ENCODE data around the gene ZBTB25.
A peak's percentile ranks its signal among the peaks of the same experiment; 100 is the strongest.

Gene ZBTB25

DNA sequence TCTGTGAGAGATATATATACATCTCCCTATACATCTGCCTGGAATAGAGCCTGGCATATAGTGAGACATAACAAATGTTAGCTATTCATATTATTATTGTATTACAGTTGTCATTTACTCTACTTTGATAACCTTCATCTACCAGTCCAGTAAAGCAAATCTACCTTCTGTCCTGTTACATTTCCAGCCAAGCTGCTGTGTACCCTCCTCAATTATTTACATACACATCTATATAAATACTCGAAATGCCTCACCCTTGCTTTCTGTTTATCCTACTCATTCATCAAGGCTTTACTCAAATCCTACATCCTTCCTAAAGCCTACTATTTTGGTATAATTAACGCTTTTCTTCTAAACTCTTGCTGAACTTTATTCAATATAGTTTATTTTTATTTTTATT lies 9.6 kb upstream of the ZBTB25 start:
- no peak for DNase-seq

DNA sequence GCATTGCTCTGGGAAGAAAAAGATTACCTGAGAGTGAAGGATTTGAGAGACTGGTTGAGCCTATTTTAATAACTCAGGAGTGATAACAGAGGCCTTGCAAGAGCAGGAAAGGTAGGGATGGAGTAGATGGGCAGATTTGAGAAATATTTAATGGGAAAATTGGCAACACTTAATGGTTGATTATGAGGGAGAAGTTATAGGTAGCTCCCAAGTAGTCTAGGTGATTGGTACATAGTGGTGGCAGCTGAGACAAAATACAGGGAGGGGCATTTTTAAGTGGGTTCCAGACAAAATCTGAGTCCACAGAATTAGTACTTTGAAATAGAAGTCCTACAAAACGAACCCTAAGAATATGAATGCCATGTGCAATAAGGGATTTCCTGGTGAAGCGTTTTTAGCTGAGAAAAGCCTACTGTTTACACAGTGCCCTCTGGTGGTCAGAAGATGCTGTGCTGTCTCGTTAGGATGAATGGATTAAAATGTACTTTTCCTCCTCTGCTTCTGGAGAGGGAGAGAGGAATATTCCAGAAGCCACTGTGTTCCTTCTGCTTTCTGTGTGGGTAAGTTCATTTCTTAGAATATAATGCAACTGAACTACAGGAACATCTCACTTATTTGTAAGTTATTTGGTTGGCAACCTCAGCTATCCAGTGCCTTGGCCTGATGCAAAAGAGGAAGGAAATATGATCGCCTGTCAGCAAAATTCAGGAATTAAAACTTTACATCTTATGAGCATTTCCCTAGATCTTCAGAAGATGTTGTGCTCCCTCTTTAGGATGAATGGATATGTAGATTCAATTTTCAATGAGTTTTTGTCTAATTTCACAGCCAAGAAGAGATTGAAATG lies 7.4 kb upstream of the ZBTB25 start:
- peak; percentile 68 for DNase-seq

DNA sequence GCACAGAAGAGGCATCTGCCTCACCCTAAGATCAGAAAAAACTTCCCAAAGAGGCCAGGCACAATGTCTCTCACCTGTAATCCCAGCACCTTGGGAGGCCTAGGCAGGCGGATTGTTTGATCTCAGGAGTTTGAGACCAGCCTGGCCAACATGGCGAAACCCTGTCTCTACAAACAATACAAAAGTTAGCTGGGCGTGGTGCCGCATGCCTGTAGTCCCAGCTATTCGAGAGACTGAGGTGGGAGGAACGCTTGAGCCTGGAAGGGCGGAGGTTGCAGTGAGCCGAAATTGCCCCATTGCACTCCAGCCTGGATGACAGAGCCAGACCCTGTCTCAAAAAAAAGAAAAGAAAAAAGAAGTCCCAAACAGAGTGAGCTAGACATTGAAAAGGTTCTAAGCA lies 5.4 kb upstream of the ZBTB25 start:
- no peak for DNase-seq

DNA sequence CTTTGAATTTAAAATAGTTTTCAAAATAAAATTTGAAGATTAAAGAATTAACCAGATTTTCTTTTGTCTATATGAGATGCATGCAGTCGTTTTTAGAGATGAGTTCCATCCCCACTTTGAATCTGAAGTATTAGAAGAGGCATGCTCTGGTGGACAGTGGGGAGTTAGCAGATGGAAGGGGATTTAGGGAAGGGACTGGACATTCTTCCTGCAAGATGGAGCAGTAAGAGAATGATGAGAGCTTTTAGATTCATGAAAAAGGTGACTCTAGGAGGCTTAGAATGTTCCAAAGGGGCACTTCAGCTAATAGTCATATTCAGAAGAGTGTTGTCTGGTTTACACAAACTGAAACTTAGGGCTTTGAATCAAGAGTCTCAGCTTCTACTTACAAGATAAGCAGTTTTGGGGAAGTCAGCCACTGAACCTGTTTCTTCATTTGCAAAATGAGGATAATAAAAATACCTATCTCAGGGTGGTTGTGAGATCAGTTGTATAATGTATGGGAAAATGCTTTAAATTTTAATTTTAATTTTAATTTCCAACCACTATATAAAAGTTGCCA lies 4.7 kb upstream of the ZBTB25 start:
- peak; percentile 26 for DNase-seq

DNA sequence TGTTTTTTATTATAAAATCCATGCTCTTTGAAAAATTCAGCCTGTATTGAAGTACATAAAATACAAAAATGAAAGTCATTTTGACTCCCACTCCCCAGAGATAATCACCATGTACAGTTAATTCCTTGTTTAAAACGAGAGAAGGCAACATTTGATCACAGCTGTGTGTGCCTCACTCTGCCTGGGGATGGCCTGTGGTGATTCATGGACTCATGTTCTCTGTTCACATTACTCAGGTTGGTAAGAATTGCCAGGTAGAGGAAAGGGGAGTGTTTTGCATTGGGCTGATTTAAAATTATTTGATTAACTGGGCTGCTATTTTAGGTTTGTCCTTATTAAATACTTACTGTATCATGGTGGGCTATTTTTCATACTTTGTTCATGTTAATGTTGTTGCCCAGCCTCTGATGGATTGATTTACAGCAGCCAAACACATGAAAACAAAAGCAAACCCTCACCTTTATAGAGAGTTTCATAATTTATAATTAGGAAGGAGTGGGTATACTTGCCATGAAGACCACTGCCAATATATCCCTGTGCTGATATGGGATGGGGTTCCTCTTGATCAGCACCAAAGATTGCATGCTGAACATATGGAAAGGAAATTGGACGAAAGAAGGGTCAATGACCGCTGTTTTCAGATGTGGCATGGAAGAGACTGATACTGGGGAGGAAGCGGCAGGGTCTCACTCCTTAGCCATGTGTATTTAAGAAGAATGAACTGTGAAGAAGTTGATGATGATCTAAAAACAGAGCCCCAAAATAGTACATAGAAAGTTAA lies 3.9 kb upstream of the ZBTB25 start:
- DNase-seq, result peak; percentile 17

DNA sequence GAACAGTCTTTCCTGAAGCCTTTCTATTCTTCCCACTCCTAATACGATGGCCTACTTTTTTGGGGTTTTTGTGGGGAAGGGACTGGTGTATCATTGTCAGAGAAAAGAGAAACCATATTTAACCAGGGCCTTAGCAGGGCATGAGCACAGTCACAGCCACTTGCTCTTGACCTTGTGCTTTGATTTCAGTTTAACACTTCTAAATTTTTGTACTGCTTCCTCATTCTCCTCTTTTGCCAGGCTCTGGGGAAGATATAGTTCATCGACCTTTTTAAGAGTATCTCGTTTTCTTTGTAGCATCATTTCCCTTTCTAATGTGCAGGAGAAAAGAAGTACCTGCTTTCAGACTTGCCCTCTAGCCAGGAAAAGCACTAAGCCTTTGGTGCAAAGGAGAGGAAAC lies 3.1 kb upstream of the ZBTB25 start:
- peak; percentile 10 for DNase-seq

DNA sequence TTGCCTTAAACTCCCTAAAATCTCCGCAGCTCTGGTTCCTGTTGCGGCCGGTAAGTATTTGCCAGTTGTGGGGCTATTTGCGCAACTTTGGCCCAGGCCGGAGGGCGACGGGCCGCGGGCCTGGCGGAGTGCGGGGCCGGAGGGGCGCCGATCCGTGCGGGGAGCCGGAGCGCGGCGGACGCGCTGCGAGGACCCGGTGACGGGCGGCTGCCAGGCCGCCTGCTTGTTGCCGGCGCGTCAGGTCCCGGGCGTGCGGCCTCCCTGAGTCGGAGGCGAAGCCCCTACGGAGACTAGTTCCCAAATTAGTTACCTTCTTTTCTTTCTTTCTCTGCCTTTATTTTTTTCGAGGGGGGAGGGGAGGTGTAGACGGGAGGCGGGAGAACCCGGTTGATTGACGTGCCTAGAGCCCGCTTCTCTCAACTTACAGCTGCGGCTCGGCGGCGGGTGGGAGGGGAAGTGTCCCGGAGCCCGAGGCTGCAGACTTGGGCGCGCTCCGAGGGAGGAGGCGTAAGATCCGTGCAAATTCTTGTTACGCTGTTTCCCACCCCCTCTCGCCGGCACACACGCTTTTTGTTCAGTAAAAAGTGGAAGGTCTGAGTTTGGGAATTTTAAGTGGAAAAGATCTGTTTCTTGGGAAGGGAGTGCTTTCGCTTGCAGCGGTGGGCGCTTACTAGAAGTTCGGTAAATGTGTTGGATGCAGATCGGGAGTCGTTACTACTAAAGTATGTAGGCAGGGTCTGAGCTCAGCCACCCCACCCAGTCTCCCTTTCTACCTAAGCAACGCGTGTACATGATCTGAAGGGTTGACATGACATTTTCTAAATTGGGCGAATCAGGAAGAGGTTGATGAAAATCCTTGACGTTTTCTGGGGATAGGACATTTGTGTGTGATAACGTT lies 1.5 kb upstream of the ZBTB25 start:
- peak; percentile 90 for DNase-seq

DNA sequence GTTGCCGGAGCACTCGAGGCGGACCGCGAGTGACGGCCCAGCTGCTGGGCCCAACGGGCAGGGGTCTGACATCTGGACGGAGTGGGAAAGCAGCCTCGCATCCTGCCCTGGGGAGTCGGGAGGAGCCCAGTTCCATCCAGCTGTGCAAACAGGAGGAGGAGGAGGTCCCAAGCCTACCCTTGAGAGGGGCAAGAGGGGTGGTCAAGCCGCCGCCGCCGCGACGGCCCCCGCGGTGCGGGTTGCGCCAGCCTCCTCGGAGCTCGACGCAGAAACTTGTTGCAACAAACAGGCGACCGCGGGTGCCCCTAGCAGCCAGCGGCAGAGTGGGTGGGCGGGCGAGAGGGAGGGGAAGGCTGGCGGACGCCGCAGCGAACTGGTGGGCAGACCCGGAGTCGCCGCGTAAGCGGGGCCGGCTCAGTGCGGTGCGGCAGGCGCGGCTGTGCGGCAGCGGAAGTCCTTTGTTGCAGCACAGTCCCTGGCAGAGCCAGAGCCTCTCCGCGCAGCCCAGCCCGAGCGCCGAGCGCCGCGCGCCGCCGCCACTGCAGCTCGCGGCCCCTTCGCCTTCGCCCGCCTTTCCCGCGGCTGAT lies 765 bp upstream of the ZBTB25 start, which contains the start of gene ZBTB1:
ZBTB1 (plus strand) TSS at position 461 of the 587 bp plus-strand sequence. CDS start 16,735 bp downstream, outside the sequence.
- DNase-seq, result peak; percentile 78

DNA sequence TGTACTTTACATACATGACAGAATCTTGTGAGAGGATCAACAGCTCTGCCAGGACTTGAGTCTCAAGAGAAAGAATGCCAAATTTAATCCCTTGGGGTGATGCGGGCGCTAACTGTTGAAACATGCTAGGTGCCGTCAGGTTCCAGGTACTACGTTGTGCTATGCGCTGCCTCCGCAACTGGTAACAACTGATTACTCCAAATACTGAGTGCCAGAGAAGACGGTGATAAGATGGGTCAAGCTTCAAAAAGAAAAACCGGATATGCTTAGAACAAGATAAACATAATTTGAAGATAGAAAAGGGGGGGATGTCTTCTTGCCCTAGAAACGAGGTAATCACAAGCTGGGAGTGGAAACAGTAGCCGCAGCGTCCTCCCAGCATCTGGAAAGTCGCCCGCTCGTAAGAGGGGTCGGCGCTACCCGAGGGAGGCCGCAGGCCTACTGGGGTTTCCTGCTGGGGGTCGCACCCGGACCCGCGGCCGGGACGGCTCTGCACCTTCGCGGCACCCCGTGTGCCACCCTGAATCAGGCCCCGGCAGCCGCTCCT lies 678 bp downstream of the ZBTB25 start:
- peak; percentile 34 for DNase-seq

DNA sequence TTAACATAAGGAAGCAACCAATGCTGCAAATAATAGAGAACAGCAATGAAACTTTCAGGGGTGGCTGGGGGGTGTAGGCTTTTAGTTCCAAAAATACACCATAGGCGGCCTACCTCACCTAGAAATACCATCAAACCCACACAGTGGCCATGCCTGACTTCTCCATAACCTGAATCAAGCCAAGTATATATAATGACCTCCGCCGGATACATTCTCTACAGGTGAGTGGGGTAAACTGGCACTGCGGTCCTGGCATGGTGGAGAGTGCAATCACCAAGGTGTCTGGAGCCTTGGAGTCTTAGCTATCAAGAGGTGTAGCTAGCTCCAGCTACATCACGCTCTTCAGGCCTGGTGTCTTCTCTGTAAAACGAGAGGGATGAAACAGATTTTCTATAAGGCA lies 1.2 kb downstream of the ZBTB25 start:
- DNase-seq, result peak; percentile 22

DNA sequence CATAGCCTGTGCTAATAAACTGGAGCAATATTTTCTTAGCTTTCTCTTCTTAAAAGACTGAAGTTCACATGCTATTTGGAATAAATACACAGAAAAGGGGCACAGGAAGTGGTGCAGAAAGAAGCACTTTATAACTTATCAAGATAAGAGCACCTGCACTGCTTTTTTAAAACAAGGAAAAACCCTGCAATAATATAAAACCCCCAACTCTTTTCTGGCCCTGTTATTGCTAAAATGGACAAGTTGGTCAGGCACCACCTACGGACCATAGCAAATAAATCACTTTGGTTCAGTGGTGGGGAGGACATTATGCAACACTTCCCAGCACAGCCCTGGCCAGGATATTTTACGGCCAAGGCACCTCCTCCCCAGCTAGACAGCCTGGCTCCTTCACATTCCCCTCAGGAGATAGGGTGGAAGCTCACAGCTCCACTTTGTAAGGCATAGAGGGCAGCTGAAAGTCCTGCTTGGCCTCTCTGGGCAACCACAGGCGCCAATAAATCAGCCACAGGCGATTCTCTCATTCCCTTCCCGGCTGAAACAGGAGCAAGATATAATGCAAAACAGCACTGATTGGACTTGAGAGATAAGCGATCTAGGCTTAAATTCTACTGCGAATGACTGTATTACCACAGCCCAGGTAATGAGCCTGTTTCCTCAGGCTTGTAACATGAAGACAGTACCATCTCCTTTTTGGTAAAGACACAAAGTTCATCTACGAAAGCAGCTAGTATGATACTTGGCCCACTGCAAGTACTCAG lies 2.0 kb downstream of the ZBTB25 start:
- DNase-seq, result peak; percentile 10

DNA sequence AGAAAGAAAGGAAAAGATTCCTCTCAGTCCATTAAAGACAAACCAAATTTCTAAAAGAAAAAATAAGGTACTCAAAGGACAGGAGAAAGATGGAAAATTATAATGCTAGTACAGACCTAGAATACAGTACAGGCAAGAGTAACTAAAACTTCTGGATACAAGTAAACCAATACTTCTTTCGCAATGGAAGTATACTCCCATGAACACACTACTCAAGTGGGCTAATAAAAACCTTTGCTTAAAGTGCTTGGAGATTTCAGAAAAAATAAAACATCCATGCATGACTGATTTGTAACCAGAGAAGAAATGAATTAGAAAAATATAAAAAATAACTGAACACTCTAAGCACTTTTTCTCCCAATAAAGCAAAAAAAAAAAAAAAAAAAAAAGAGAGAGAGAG lies 3.5 kb downstream of the ZBTB25 start:
- DNase-seq, result no peak

DNA sequence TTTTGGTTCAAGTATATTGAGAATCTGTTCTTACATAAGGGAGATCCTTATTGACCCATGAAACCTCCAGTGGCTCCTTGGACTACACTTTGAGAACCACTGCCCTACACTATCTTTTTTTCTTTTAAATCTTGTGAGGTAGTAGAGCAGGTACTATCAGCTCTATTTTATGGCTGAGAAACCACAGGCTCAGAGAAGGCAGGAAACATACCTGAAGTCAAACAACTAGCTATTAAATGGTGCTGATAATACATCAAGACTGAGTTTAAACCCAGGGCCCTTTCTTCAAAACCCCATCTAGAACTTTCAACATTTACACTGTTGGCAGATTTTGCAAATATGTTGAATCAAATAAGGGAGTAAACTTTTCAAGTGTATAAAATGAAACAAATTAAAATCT lies 6.9 kb downstream of the ZBTB25 start:
- DNase-seq, result no peak

DNA sequence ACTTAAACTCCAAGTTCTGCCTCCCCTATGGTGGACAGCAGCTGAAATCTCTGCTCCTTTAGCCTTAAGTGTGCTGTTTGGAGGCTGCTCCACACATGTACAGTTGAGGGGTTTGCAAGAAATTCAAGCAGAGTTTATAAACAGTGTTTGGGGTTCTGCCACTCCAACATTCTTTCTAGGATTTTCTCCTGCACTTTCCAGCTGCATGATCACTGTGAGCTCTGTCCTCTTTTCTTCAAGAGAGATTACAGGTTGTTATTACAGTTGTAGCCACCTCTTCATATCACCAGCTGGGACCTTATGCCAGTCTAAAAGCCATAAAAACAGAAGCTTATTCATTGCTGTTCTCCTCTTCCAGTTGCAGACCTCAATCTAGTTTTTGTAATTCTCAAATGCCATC lies 8.4 kb downstream of the ZBTB25 start:
- DNase-seq, result no peak

DNA sequence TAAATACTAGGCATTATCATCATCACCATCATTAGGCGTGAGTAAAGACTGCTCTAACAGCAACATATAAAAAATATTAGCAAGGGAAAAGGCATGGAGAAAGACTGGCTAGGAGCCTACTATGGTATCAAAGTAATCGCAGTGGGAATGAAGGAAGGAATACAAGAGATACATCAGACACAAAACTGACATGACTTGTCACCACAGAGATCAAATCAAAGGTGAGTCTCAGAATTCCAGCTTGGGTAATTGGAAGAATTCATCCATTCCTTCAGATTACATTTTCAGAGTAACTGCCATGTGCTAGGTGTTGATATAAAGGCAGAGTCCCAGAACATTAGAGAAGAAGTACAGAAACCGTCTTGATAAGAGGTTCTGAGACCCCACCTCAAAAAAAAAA lies 10.2 kb downstream of the ZBTB25 start:
- no peak for DNase-seq

DNA sequence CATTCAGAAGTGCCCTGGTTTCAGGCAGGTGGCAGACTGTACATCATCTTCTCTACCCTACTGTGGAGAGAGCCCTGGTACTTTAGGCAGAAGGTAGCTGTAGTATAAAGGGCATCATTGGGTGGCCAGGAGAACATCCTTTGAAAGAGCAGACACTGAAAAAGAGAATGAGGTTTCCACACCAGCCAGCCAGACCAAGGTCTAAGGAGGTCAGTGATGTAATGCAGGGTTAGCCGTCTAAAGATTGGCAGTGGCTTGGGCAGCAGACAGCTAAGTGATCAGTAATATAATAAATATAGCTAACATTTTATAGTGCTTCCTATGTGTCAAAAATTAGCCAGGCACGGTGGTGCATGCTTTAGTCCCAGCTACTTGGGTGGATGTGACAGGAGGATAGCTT lies 12.0 kb downstream of the ZBTB25 start:
- no peak for DNase-seq

DNA sequence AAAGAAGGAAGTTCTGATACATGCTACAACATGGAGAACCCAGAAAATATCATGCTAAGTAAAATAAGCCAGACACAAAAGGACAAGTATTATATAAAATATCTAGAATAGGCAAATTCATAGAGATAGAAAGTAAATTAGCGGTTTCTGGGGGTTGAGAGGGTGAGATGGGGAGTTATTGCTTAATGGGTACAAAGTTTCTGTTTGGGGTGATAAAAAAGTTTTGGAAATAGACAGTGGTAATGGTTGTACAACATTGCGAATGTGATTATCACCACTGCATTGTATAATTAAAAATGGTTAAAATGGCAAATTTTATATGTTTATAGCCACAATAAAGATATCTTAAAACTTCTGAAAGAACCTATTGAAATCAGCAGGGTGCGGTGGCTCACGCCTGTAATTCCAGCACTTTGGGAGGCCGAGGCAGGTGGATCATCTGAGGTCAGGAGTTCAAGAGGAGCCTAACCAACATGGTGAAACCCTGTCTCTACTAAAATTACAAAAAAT lies 15.0 kb downstream of the ZBTB25 start:
- no peak for DNase-seq

DNA sequence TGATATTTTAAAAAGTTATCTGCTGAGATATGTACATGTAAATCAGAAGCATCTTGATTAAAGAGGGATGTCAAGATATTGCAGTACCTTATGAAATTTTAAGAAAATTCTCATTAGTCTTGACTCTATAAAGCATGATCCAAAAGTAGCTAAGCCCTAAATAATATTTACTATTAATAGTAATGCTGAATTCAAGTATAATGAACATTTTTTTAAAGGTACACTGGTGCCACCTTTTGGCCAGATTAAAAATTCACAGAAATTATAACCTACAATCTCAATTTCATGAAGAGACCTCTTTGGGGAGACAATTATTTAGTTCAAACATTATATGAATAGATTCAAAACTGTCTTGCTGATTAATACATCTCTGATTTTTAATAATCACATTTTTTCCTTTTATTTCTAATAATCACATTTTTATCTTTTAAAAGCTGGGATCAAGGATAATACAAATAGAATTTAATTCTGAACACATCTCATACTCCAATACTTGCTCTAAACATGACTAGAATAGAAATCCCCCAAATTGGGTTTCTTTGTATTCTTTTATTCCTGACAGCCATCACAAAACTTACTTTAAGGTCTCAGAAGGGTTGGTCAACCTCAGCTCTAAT lies 24.9 kb downstream of the ZBTB25 start:
- no peak for DNase-seq

DNA sequence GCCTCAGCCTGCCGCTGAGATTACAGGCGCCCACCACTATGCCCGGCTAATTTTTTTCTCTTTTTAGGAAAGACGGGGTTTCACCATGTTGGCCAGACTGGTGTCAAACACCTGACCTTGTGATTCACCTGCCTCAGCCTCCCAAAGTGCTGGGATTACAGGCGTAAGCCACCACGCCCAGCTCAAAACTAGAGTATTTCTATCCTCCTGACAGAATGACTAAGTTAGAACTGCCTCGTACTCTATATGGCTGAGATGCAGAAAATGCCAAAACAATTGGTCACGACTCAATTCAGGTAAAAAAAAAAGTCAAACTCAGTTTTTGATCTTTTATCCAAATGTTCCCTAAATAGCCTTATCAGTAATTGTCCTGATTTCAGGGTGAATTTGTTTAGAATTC lies 27.2 kb downstream of the ZBTB25 start:
- no peak for DNase-seq

DNA sequence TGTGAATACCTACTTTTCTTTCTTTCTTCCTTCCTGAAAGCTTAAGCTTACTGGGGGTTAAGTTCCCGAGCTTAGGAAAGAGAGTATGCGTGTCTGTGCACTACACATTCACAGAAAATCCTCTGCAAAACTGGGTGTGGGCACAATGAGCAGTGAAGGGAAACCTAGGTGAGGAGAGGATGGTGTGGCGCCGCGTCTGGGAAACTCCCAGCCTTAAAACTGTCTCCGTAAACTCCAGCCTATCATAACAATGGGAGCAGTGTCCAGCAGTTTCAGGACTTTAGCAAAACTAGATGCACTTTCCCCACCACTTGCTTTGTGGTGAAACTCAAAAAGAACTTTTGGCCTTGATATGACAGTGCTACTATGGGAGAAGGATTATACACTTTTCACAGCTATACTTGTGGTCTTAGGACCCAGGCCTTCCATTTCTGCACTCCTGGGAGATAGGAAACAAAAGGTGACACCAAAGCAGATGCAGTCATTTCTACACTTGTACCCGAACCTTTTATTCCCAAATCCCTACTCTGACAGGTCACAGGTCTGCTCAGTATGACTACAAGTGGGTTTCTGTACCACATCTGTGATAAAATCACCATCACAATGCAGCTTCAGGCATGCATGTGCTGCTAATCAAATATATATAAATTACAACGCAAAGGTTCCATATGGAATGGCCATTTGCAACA lies 27.9 kb downstream of the ZBTB25 start:
- DNase-seq, result no peak

All from RPMI8226 (cell line).